Gastrocnemius medialis (tissue), 4 donors: ENCODE measurements around the gene PPIB.

Source experiments
- POLR2A ChIP-seq, 2 donors: fragments of 450-650 bp; IDR thresholded peaks; one replicate each; pipeline ENCODE4 v1.6.1; 2017; ENCODE audit warnings: antibody characterized with exemption in 2 of 2, mild to moderate bottlenecking in 2 of 2, moderate library complexity in 2 of 2
- TF ChIP-seq, protein P1 (sequence below), 5 experiments: fragments of 450-650 bp in 3 of 5; fragments of 200-600 bp in 2 of 5; sonication (generic) in 2 of 5; IDR thresholded peaks in 4 of 5; conservative IDR thresholded peaks in 1 of 5; 1 replicate in 4 of 5; 2 replicates in 1 of 5; pipeline ENCODE4 v1.5.1; 2016 to 2019; ENCODE audit warnings: antibody characterized with exemption in 5 of 5, mild to moderate bottlenecking in 3 of 5, moderate library complexity in 3 of 5

DNA sequence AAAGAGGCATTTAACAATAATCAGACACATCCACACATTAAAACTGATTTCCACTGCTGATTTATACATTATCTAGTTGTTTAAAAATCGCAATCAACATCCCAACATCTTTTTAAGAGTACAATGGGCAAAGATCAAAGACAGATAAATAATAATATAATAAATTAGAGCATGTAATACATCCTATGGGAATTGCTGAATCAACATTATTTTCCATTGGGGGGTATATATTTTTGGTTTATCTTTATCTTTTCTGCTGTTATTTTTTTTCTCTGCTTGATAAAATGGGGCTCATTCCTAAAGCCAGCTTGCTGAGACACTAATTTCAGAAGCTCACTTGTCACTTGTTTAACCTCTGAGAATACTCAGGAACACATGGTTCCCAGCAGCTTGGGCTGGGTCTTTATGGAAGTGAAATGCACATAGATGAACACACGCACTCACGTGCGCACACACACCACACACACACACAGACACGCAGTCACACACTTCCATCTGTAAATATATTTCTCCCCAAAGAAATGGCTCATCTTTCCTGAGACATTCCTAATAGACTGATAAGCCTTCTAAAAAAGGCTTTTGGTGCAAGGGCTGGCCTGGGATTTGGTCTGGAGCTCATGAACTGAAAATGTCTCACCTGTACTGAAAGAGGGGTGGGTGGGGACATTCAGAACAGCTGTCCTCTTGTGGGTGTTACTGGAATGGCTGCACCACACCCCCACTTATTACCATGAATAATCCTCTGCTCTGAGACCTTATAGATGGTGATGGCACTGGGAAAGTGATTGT lies 3.5 kb upstream of the PPIB start:
- TF ChIP-seq, protein P1, sequence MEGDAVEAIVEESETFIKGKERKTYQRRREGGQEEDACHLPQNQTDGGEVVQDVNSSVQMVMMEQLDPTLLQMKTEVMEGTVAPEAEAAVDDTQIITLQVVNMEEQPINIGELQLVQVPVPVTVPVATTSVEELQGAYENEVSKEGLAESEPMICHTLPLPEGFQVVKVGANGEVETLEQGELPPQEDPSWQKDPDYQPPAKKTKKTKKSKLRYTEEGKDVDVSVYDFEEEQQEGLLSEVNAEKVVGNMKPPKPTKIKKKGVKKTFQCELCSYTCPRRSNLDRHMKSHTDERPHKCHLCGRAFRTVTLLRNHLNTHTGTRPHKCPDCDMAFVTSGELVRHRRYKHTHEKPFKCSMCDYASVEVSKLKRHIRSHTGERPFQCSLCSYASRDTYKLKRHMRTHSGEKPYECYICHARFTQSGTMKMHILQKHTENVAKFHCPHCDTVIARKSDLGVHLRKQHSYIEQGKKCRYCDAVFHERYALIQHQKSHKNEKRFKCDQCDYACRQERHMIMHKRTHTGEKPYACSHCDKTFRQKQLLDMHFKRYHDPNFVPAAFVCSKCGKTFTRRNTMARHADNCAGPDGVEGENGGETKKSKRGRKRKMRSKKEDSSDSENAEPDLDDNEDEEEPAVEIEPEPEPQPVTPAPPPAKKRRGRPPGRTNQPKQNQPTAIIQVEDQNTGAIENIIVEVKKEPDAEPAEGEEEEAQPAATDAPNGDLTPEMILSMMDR (IDR thresholded peaks at IDR 0.05 in 4 of 5, conservative IDR thresholded peaks at IDR 0.05 in 1 of 5), result no peak
- no peak for TF ChIP-seq POLR2A (IDR thresholded peaks at IDR 0.05)
